ENCODE data around the gene MSL1. TPM values are rescaled to one million over a fixed set of nuclear protein-coding genes. Genes with fewer than 3 reads are reported as not detected.

Gene MSL1
- total and polyA plus RNA-seq, 2 of the 13 experiments (the other 11 are each of a cell fraction or from before 2014, with no cell fraction given), result 63.8 to 88.5 TPM

GRCh38 chr17:40093005-40093579 lies 28.7 kb upstream of the MSL1 start:
- 97% methylated on average over 29 of the region's 29 CpGs for WGBS (ENCODE audit: low lambda C conversion rate)
- CTCF ChIA-PET (ENCODE audit: low intra/inter-chr PET ratio, low total read pairs), result no interaction called here
- peaks cover 11% of the 10 kb centered on the region for H3K4me1 ChIP-seq (ENCODE audit: insufficient read depth, low read length)
- no peaks in the 10 kb centered on the region for H3K27me3 ChIP-seq (ENCODE audit: control insufficient read depth in 1 of 2, insufficient read depth in 2 of 2, low read length in 2 of 2)
- intact Hi-C loops (cut with micrococcal nuclease; ENCODE audit: unreplicated experiment) (no loop called here), in situ Hi-C loops (cut with HindIII; ENCODE audit: extremely low pct_ligation_motif_present, low pct_unique_long_range_greater_than_20kb) (no loop called here)
- H3K79me2 ChIP-seq (ENCODE audit: insufficient read depth, low read length), result peaks cover 3% of the 10 kb centered on the region
- TF ChIP-seq NKX3-1 (CRISPR knock-in tag; IDR thresholded peaks at IDR 0.05) (no peak), ZNF703 (CRISPR knock-in tag; IDR thresholded peaks at IDR 0.05; ENCODE audit: borderline replicate concordance) (no peak), AGO2 (optimal IDR thresholded peaks at IDR 0.05; ENCODE audit: low read depth, low read length) (peak; percentile 78), ZNF549 (CRISPR knock-in tag; IDR thresholded peaks at IDR 0.05) (no peak), THAP11 (CRISPR knock-in tag; IDR thresholded peaks at IDR 0.05) (no peak), CERS6 (CRISPR knock-in tag; IDR thresholded peaks at IDR 0.05) (no peak), ZNF225 (CRISPR knock-in tag; IDR thresholded peaks at IDR 0.05) (no peak), AGO1 (IDR thresholded peaks at IDR 0.05; ENCODE audit: low read depth, low read length, poor library complexity, severe bottlenecking) (peak; percentile 30), SIN3A (IDR thresholded peaks at IDR 0.05; ENCODE audit: borderline replicate concordance, low read depth, low read length) (no peak), ATF2 (CRISPR knock-in tag; IDR thresholded peaks at IDR 0.05) (no peak), ZNF83 (CRISPR knock-in tag; IDR thresholded peaks at IDR 0.05; ENCODE audit: borderline replicate concordance) (no peak), POLR2AphosphoS2 (IDR thresholded peaks at IDR 0.05; ENCODE audit: low read depth, low read length) (peak; percentile 64; the same call in 1 of the 2 replicates), MTF2 (CRISPR knock-in tag; IDR thresholded peaks at IDR 0.05; ENCODE audit: borderline replicate concordance) (no peak), ATF7-NPFF (CRISPR knock-in tag; IDR thresholded peaks at IDR 0.05; ENCODE audit: low read depth) (no peak), RBFOX2 (IDR thresholded peaks at IDR 0.05; ENCODE audit: low read depth, low read length) (peak; percentile 41; the same call in 1 of the 2 replicates), SRF (IDR thresholded peaks at IDR 0.05; ENCODE audit: low read depth, low read length) (no peak), KDM1A (CRISPR knock-in tag; IDR thresholded peaks at IDR 0.05) (no peak), ZFP90 (CRISPR knock-in tag; IDR thresholded peaks at IDR 0.05; ENCODE audit: borderline replicate concordance) (no peak), ZNF770 (CRISPR knock-in tag; IDR thresholded peaks at IDR 0.05) (no peak), PAX8 (CRISPR knock-in tag; IDR thresholded peaks at IDR 0.05; ENCODE audit: borderline replicate concordance) (no peak), DR1 (CRISPR knock-in tag; IDR thresholded peaks at IDR 0.05) (no peak), NBN (conservative IDR thresholded peaks at IDR 0.05) (no peak), FOSL1 (CRISPR knock-in tag; IDR thresholded peaks at IDR 0.05; ENCODE audit: borderline replicate concordance) (no peak)
- no peak overlapping the region for H3K27ac ChIP-seq (ENCODE audit: extremely low read length, insufficient read depth, low read length)
- no peaks in the 10 kb centered on the region for H3K9me3 ChIP-seq (ENCODE audit: low read length)
- no peak for FAIRE-seq
- no peak overlapping the region for H3K9ac ChIP-seq (ENCODE audit: insufficient read depth, low read depth, low read length)
- POLR2A ChIA-PET, result interaction anchor here (0.7 to 2.9 kb wide), 7 partner anchors 8 to 126 kb away, joined by 3 to 18 read pairs (median 4); partner anchors contain the start of genes MED24 and WIPF2
- ATAC-seq, result no peak
- H3K4me3 ChIP-seq (replicated peaks in 1 of 3; ENCODE audit: insufficient read depth in 1 of 3, low read depth in 2 of 3, low read length in 3 of 3), result no peak overlapping the region
- H3K36me3 ChIP-seq (replicated peaks in 1 of 2; ENCODE audit: control insufficient read depth in 1 of 2, insufficient read depth in 2 of 2, low read length in 2 of 2), result peaks cover 27 to 56% of the 10 kb centered on the region in 2 experiments
- H4K20me1 ChIP-seq (ENCODE audit: insufficient read depth, low read length), result no peaks in the 10 kb centered on the region
- H3K4me2 ChIP-seq (ENCODE audit: low read depth, low read length), result no peak overlapping the region
- H2AFZ ChIP-seq (ENCODE audit: low read length), result no peak overlapping the region
- BruUV-seq (replicated peaks), result no TSS peak
- DNase-seq (ENCODE audit: low spot score), result no peak
